ENCODE results near the gene SPON1.
"Not testable (repeated sequence)": the region's sequence is repeated elsewhere in the genome, so short reads cannot be mapped to it uniquely, and the experiment has no call there.

SPON1 gene

GRCh38 chr11:14273895-14274294 lies 311.4 kb downstream of the SPON1 start:
- Histone ChIP-seq H3K9ac (ENCODE audit: insufficient read length, low read depth) (no peak overlapping the region), H3K27me3 (ENCODE audit: insufficient read depth, insufficient read length) (no peaks in the 10 kb centered on the region), H3K4me3 (ENCODE audit: insufficient read length, low read depth) (no peak overlapping the region), H3K9me3 (ENCODE audit: insufficient read depth, low read length) (peaks cover 4% of the 10 kb centered on the region; the same call in 1 of the 2 replicates), H3K4me1 (ENCODE audit: insufficient read depth, insufficient read length) (peaks cover 3% of the 10 kb centered on the region), H3K36me3 (ENCODE audit: insufficient read depth, insufficient read length, low read length) (peaks cover 11% of the 10 kb centered on the region)
- no peak for TF ChIP-seq SUZ12 (IDR thresholded peaks at IDR 0.05; ENCODE audit: extremely low read depth, insufficient read depth, insufficient read length)
- no peak for TF ChIP-seq YY1 (IDR thresholded peaks at IDR 0.05; ENCODE audit: insufficient read depth, insufficient read length)
- TF ChIP-seq ZNF274 (IDR thresholded peaks at IDR 0.05; ENCODE audit: low read depth, low read length), result no peak
- DNase-seq (ENCODE audit: low read depth, low spot score), result no peak

DNA sequence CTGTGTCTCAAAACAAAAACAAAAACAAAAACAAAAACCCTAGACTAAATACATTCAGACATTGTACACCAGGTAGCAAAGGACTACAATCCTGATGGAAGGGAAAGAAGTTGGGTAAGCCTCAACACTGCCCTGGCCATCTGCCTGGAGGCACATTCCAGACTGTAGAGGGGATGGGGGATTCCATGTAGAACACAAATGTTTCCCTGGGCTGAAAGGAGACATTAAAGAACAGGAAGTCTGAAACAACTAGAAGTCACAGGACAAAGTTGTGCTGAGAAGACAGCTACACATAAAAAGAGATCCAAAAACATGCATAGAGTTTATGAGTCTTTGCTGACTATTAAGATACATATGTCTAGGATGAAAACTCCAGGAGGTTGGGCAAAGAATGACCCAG lies 312.6 kb downstream of the SPON1 start:
- TF ChIP-seq YY1 (IDR thresholded peaks at IDR 0.05; ENCODE audit: insufficient read depth, insufficient read length), result no peak
- no peak for TF ChIP-seq SUZ12 (IDR thresholded peaks at IDR 0.05; ENCODE audit: extremely low read depth, insufficient read depth, insufficient read length)
- no peak for TF ChIP-seq ZNF274 (IDR thresholded peaks at IDR 0.05; ENCODE audit: low read depth, low read length)
- Histone ChIP-seq H3K9ac (ENCODE audit: insufficient read length, low read depth) (no peak overlapping the region), H3K27me3 (ENCODE audit: insufficient read depth, insufficient read length) (no peaks in the 10 kb centered on the region), H3K9me3 (ENCODE audit: insufficient read depth, low read length) (peaks cover 4% of the 10 kb centered on the region; the same call in 1 of the 2 replicates), H3K36me3 (ENCODE audit: insufficient read depth, insufficient read length, low read length) (peaks cover 20% of the 10 kb centered on the region), H3K4me3 (ENCODE audit: insufficient read length, low read depth) (no peak overlapping the region), H3K4me1 (ENCODE audit: insufficient read depth, insufficient read length) (peaks cover 3% of the 10 kb centered on the region)
- DNase-seq (ENCODE audit: low read depth, low spot score), result peak; percentile 13

GRCh38 chr11:14278869-14279268 lies 316.3 kb downstream of the SPON1 start:
- peaks cover 35% of the 10 kb centered on the region for H3K36me3 ChIP-seq (ENCODE audit: insufficient read depth, insufficient read length, low read length)

GRCh38 chr11:14288189-14288935 lies 325.8 kb downstream of the SPON1 start:
- H3K9me3 ChIP-seq (ENCODE audit: insufficient read depth, low read length), result no peaks in the 10 kb centered on the region
- peaks cover 44% of the 10 kb centered on the region for H3K36me3 ChIP-seq (ENCODE audit: insufficient read depth, insufficient read length, low read length)
- no peak overlapping the region for H3K9ac ChIP-seq (ENCODE audit: insufficient read length, low read depth)
- no peak overlapping the region for H3K4me3 ChIP-seq (ENCODE audit: insufficient read length, low read depth)
- no peaks in the 10 kb centered on the region for H3K27me3 ChIP-seq (ENCODE audit: insufficient read depth, insufficient read length)
- TF ChIP-seq SUZ12 (IDR thresholded peaks at IDR 0.05; ENCODE audit: extremely low read depth, insufficient read depth, insufficient read length) (no peak), YY1 (IDR thresholded peaks at IDR 0.05; ENCODE audit: insufficient read depth, insufficient read length) (no peak), ZNF274 (IDR thresholded peaks at IDR 0.05; ENCODE audit: low read depth, low read length) (no peak)
- no peak for DNase-seq (ENCODE audit: low read depth, low spot score)
- H3K4me1 ChIP-seq (ENCODE audit: insufficient read depth, insufficient read length), result no peaks in the 10 kb centered on the region

More at GRCh38 chr11:14278869-14279268, 316.3 kb downstream of the SPON1 start:
- not testable (repeated sequence) for H3K4me1 ChIP-seq (ENCODE audit: insufficient read depth, insufficient read length); H3K9ac ChIP-seq (ENCODE audit: insufficient read length, low read depth); H3K4me3 ChIP-seq (ENCODE audit: insufficient read length, low read depth); H3K27me3 ChIP-seq (ENCODE audit: insufficient read depth, insufficient read length); DNase-seq (ENCODE audit: low read depth, low spot score); H3K9me3 ChIP-seq (ENCODE audit: insufficient read depth, low read length)

- no peak for DNase-seq (ENCODE audit: low read depth, low spot score)
- H3K4me1 ChIP-seq (ENCODE audit: insufficient read depth, insufficient read length), result no peaks in the 10 kb centered on the region
- TF ChIP-seq ZNF274 (IDR thresholded peaks at IDR 0.05; ENCODE audit: low read depth, low read length) (no peak), YY1 (IDR thresholded peaks at IDR 0.05; ENCODE audit: insufficient read depth, insufficient read length) (no peak), SUZ12 (IDR thresholded peaks at IDR 0.05; ENCODE audit: extremely low read depth, insufficient read depth, insufficient read length) (no peak)
- H3K9me3 ChIP-seq (ENCODE audit: insufficient read depth, low read length), result no peaks in the 10 kb centered on the region
- H3K27me3 ChIP-seq (ENCODE audit: insufficient read depth, insufficient read length), result no peaks in the 10 kb centered on the region
- H3K4me3 ChIP-seq (ENCODE audit: insufficient read length, low read depth), result no peak overlapping the region
- no peak overlapping the region for H3K9ac ChIP-seq (ENCODE audit: insufficient read length, low read depth)
- H3K36me3 ChIP-seq (ENCODE audit: insufficient read depth, insufficient read length, low read length), result peaks cover 56% of the 10 kb centered on the region
Measured at GRCh38 chr11:14290422-14290821, 327.9 kb downstream of the SPON1 start.

DNA sequence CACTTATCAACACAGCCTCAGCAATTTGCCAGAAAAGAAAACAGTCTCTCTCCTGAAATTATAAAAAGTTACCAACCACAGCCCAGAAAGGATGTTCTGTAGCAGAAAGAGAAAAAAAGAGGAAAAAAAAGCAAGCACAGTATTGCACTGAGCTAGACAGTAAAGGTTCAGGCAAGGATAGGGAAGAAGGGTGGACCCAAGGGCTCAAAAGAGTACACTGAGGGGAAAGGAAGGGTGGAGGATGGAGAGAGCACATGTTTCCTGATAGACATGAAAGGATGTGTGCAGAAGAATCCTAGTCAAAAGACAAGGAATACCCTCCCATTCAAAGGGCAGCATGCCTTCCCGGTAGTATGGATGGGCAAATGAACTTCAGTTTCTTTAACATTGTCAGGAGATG lies 337.4 kb downstream of the SPON1 start:
- Histone ChIP-seq H3K27me3 (ENCODE audit: insufficient read depth, insufficient read length) (no peaks in the 10 kb centered on the region), H3K9ac (ENCODE audit: insufficient read length, low read depth) (no peak overlapping the region), H3K36me3 (ENCODE audit: insufficient read depth, insufficient read length, low read length) (peaks cover 2% of the 10 kb centered on the region), H3K4me3 (ENCODE audit: insufficient read length, low read depth) (no peak overlapping the region), H3K4me1 (ENCODE audit: insufficient read depth, insufficient read length) (no peaks in the 10 kb centered on the region), H3K9me3 (ENCODE audit: insufficient read depth, low read length) (no peaks in the 10 kb centered on the region)
- no peak for DNase-seq (ENCODE audit: low read depth, low spot score)
- TF ChIP-seq YY1 (IDR thresholded peaks at IDR 0.05; ENCODE audit: insufficient read depth, insufficient read length), result no peak
- no peak for TF ChIP-seq SUZ12 (IDR thresholded peaks at IDR 0.05; ENCODE audit: extremely low read depth, insufficient read depth, insufficient read length)
- no peak for TF ChIP-seq ZNF274 (IDR thresholded peaks at IDR 0.05; ENCODE audit: low read depth, low read length)

DNA sequence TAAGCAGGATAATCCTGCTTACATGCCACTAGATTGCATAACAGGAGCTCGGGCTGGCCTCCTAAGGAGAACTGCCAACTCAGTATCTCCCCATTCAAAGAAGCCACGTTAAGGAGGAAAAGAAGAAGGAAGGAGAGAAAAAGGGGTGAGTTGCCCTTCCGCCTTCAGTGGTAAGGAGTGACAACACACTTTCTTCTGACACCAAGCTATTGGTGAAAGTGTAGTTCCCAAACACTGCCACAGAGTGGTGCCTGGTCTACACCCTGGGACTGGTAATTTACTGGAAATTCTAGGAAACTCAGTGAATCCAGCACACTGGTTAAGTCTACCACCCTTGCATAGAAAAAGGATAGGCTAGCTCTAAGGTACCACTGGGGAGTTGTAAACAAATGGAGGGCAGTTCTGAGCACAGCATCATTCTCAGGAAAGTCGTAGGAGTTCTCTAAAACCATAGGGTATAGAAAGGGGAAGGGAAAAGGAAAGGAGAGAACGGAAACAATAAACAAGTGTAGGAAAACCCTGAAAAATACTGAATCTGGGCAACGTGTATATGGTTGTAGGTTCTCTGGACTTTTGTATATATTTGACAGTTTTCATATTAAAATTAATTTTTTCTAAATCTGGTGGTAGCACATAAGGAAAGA lies 338.3 kb downstream of the SPON1 start:
- no peaks in the 10 kb centered on the region for H3K4me1 ChIP-seq (ENCODE audit: insufficient read depth, insufficient read length)
- no peak for TF ChIP-seq YY1 (IDR thresholded peaks at IDR 0.05; ENCODE audit: insufficient read depth, insufficient read length)
- no peak for TF ChIP-seq ZNF274 (IDR thresholded peaks at IDR 0.05; ENCODE audit: low read depth, low read length)
- no peak for TF ChIP-seq SUZ12 (IDR thresholded peaks at IDR 0.05; ENCODE audit: extremely low read depth, insufficient read depth, insufficient read length)
- no peaks in the 10 kb centered on the region for H3K9me3 ChIP-seq (ENCODE audit: insufficient read depth, low read length)
- no peak overlapping the region for H3K9ac ChIP-seq (ENCODE audit: insufficient read length, low read depth)
- H3K4me3 ChIP-seq (ENCODE audit: insufficient read length, low read depth), result no peak overlapping the region
- DNase-seq (ENCODE audit: low read depth, low spot score), result peak; percentile 36
- H3K36me3 ChIP-seq (ENCODE audit: insufficient read depth, insufficient read length, low read length), result peaks cover 2% of the 10 kb centered on the region
- no peaks in the 10 kb centered on the region for H3K27me3 ChIP-seq (ENCODE audit: insufficient read depth, insufficient read length)

Measured in NT2/D1 (cell line).